Transverse colon (tissue), 4 donors: Measurements from ENCODE around the gene CHTF8. TPM values are rescaled to one million over a fixed set of nuclear protein-coding genes. Genes with fewer than 3 reads are reported as not detected.

Experiments
- DNase-seq: peaks from one replicate; pipeline ENCODE4 v3.0.0-alpha.2; 2019
- H3K27ac ChIP-seq, 4 donors: fragments of 200-600 bp; sonication (generic); 2 replicates each; pipeline ENCODE4 v1.5.1; 2016 to 2018; ENCODE audit warnings: inconsistent platforms in 4 of 4
- H3K27me3 ChIP-seq: fragments of 200-600 bp; sonication (generic); 2 replicates; pipeline ENCODE4 v1.5.1; 2017; ENCODE audit warnings: inconsistent platforms
- H3K36me3 ChIP-seq, 4 donors: fragments of 200-600 bp; sonication (generic); 2 replicates each; pipeline ENCODE4 v1.5.1; 2017 to 2019; ENCODE audit warnings: inconsistent platforms in 4 of 4
- H3K4me1 ChIP-seq, 4 donors: fragments of 200-600 bp; sonication (generic); 2 replicates each; pipeline ENCODE4 v1.5.1; 2017 to 2020; ENCODE audit warnings: inconsistent platforms in 4 of 4
- H3K4me3 ChIP-seq, 4 donors: fragments of 200-600 bp; sonication (generic); 1 replicate in 1 of 4; 2 replicates in 3 of 4; pipeline versions ENCODE4 v1.5.1 to v1.6.1; 2017 to 2019; ENCODE audit warnings: inconsistent platforms in 4 of 4
- H3K9me3 ChIP-seq, 2 donors: fragments of 200-600 bp; sonication (generic); 2 replicates each; pipeline ENCODE4 v1.5.1; 2017 to 2019; ENCODE audit warnings: inconsistent platforms in 2 of 2
- EP300 ChIP-seq: sonication (generic); formaldehyde crosslinking; IDR thresholded peaks from one replicate; pipeline ENCODE4 v1.6.1; 2017; ENCODE audit warnings: antibody characterized with exemption, low read depth
- POLR2A ChIP-seq: fragments of 450-650 bp; IDR thresholded peaks from one replicate; pipeline ENCODE4 v1.6.1; 2016; ENCODE audit warnings: antibody characterized with exemption, mild to moderate bottlenecking, moderate library complexity
- POLR2AphosphoS5 ChIP-seq, 3 donors: sonication (generic); formaldehyde crosslinking; IDR thresholded peaks; one replicate each; pipeline ENCODE4 v1.6.1; 2016; ENCODE audit warnings: antibody characterized with exemption in 3 of 3
- WGBS, 2 donors: methylation state at CpG; one replicate each; pipeline ENCODE4 v1.1.5; 2018; ENCODE audit warnings: low coverage in 1 of 2; 5-methylcytosine and 5-hydroxymethylcytosine counted together
- in situ Hi-C, 4 donors: fragments of 200-750 bp; cut with MboI; loops; one replicate each; pipeline versions ENCODE4 v1.15.0 to v1.15.1; 2017; ENCODE audit warnings: low sequenced_read_pairs in 3 of 4, low pct_ligation_motif_present in 1 of 4, low pct_unique_long_range_greater_than_20kb in 1 of 4
- intact Hi-C: fragments of 100-400 bp; cut with DNase I; formaldehyde crosslinking; loops from one replicate; pipeline ENCODE4 v1.15.1; 2023; ENCODE audit warnings: low total_unique reads
- small RNA-seq, 4 donors: library from RNA; depleted of rRNA; stranded (forward); fragments of <200 nt; gene quantifications; one replicate each; pipeline ENCODE3, GENCODE V24; 2016
- total RNA-seq, 4 donors: library from RNA; depleted of rRNA; stranded (reverse); fragments of >200 nt; gene quantifications; one replicate each; pipeline ENCODE4 v1.1.0, GENCODE V29; 2016
- TF ChIP-seq, protein P1 (sequence below), 5 experiments: fragments of 200-600 bp in 3 of 5; fragments of 450-650 bp in 2 of 5; sonication (generic) in 3 of 5; IDR thresholded peaks; 1 replicate in 2 of 5; 2 replicates in 3 of 5; pipeline ENCODE4 v1.5.1; 2016 to 2017; ENCODE audit warnings: antibody characterized with exemption in 5 of 5, inconsistent platforms in 3 of 5, mild to moderate bottlenecking in 2 of 5, moderate library complexity in 1 of 5

The CHTF8 gene
- total RNA-seq, 4 donors from 2014 or later, result 49.2 to 207 (median 68.9) TPM

DNA sequence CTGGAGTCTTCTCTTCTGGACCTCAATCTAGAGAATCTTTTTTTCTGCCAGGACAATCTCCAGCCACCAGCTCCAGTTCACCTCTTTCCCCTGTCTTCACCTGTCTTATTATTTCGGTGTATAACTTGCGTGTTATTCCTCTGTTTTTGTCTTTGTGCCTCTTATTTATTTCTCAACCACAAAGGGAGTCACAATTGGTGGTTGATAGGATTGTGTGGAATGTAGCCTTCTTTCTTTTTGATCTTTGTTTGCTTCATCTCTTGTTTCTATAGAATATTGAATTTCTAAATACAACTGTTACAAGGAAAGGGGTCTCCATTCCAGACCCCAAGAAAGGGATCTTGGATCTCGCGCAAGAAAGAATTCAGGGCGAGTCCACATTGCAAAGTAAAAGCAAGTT, 62.9 kb downstream of the CHTF8 start:
- no peaks in the 10 kb centered on the region for H3K9me3 ChIP-seq
- H3K4me1 ChIP-seq, result no peaks in the 10 kb centered on the region
- in situ Hi-C loops, result no loop called here

More for the DNA sequence above, 62.9 kb downstream of the CHTF8 start:
- WGBS, 2 donors, result 95 to 100% methylated on average over 5 of the region's 5 CpGs
- H3K27me3 ChIP-seq, result no peaks in the 10 kb centered on the region
- intact Hi-C loops, result no loop called here
- H3K36me3 ChIP-seq, result no peaks in the 10 kb centered on the region
- no peak overlapping the region for H3K4me3 ChIP-seq
- no peak overlapping the region for H3K27ac ChIP-seq
- no peak for DNase-seq
- TF ChIP-seq, protein P1, sequence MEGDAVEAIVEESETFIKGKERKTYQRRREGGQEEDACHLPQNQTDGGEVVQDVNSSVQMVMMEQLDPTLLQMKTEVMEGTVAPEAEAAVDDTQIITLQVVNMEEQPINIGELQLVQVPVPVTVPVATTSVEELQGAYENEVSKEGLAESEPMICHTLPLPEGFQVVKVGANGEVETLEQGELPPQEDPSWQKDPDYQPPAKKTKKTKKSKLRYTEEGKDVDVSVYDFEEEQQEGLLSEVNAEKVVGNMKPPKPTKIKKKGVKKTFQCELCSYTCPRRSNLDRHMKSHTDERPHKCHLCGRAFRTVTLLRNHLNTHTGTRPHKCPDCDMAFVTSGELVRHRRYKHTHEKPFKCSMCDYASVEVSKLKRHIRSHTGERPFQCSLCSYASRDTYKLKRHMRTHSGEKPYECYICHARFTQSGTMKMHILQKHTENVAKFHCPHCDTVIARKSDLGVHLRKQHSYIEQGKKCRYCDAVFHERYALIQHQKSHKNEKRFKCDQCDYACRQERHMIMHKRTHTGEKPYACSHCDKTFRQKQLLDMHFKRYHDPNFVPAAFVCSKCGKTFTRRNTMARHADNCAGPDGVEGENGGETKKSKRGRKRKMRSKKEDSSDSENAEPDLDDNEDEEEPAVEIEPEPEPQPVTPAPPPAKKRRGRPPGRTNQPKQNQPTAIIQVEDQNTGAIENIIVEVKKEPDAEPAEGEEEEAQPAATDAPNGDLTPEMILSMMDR (IDR thresholded peaks at IDR 0.05), result no peak
- no peak for TF ChIP-seq EP300
- no peak for TF ChIP-seq POLR2A
- no peak for TF ChIP-seq POLR2AphosphoS5 (IDR thresholded peaks at IDR 0.05)

Small RNA genes lying within 50 kb of the gene (small RNA-seq; reads per million reads assigned to genes)
- gene RNU6-22P, result 0 reads per million in 4 donors

Other genes starting within 250 kb of the CHTF8 start
- gene HAS3, start 26.9 kb downstream of the CHTF8 start, total RNA-seq, result 10 to 100 TPM in 1 of 4 donors, 1 to 10 TPM in 2, under 1 TPM in 1; 0.20 to 12.0 (median 7.9) TPM
- gene UTP4, start 61 bp upstream of the CHTF8 start, total RNA-seq, result 10 to 100 TPM; 10.1 to 79.4 (median 17.6) TPM
- gene SNTB2, start 54.6 kb upstream of the CHTF8 start, total RNA-seq, result 10 to 100 TPM; 14.2 to 31.4 (median 24.1) TPM
- gene VPS4A, start 178.8 kb upstream of the CHTF8 start, total RNA-seq, result 100 to 1,000 TPM in 1 of 4 donors, 10 to 100 TPM in 3; 11.9 to 151 (median 42.7) TPM
- gene PDF, start 198.0 kb upstream of the CHTF8 start, total RNA-seq, result 10 to 100 TPM in 2 of 4 donors, 1 to 10 TPM in 2; 2.2 to 19.5 (median 8.8) TPM
- 10 to 100 TPM; 29.5 to 52.0 (median 48.3) TPM for gene COG8, start 207.0 kb upstream of the CHTF8 start, total RNA-seq
- gene NIP7, start 207.2 kb upstream of the CHTF8 start, total RNA-seq, result 10 to 100 TPM in 2 of 4 donors, 1 to 10 TPM in 2; 1.8 to 17.3 (median 8.9) TPM
- gene TMED6, start 219.2 kb upstream of the CHTF8 start, total RNA-seq, result 1 to 10 TPM in 2 of 4 donors, not detected in 2; 5.7 to 6.8 TPM